Stimulated activated CD8-positive, alpha-beta memory T cell treated with anti-CD3 and anti-CD28 coated beads, Interleukin-4, amount 100 ng/mL, for 4 hours (primary cell): ENCODE measurements around the gene UQCR10.

Source experiments
- DNase-seq, 2 donors: peaks; one replicate each; pipeline ENCODE4 v3.0.0-alpha.2; 2020; ENCODE audit warnings: low read depth in 2 of 2, low spot score in 1 of 2

UQCR10 gene

DNA sequence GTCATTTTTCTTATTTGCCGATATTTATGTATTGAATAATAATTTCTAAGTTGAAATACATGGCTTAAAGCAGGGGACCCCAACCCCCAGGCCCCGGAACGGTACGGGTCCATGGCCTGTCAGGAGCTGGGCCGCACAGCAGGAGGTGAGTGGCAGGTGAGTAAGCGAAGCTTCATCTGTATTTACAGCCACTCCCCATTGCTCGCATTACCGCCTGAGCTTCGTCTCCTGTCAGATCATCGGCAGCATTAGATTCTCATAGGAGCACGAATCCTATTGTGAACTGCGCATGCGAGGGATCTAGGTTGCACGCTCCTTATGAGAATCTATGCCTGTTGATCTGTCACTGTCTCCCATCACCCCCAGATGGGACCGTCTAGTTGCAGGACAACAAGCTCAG, 4.9 kb upstream of the UQCR10 start:
- DNase-seq, result no peak

DNA sequence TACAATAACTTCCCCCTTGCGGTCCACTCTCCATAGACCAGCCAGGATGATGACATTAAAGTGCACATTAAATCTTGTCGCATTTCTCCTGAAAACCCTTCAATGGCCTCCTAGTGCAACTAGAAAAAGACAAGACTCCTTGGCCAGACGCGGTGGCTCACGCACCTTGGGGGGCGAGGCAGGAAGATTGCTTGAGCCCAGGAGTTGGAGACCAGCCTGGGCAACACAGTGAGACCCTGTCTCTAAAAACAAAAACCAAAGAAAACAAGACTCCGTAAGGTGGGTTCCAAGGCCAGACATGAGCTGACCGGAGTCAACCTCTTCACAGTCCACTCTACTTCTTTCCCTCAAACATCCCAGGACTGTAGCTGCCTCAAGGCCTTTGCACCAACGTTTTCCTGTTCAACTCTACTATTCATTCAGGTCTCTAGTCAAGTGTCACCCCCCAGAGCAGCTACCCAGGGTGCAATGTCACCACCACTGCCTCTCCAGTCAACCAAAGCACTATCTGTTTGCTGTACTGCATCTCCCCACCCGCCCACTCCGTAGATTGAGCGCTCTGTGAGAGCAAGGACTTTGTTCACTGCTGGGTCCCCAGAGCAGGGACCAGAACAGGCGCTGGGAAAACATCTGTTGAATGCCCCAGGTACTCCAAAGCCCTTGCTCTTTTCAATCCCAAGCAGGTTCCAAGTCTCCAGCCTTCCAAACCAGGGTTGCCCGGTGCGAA, 1.1 kb upstream of the UQCR10 start:
- no peak for DNase-seq

DNA sequence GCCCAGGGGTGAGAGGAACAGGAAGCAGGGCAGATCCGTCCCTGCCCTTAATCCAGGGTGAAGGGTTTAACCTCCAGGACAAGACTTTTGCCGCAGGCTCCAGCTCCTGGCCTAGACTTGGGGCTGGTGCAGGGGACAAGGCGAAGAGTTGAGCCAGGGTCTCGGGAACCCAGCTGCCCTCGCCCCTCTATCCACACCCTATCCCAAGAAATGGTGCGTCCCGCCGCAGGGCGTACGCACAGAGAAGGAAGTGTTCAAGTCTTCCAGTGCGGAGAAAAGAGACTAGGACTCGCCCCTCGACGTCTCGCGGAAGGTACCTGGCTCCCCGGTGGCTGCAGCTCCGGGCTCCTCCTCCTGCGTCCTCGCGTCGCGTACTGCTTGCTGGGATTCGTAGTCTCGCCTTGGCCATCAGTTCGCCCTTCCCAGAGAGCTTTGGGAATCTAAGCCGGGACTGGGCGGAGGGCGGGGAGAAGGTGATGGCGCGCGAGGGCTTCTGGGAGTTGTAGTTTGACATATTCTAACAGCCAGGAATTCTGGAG, 468 bp upstream of the UQCR10 start, which contains the start of gene ZMAT5:
ZMAT5 (minus strand) TSS at position 376 of the 539 bp plus-strand sequence. CDS start 18,463 bp downstream, outside the sequence.
- peak; percentile 82 to 84 for DNase-seq

GRCh38 chr22:29768052-29768693, 1.0 kb downstream of the UQCR10 start:
- DNase-seq, result no peak

GRCh38 chr22:29769723-29770321, 2.7 kb downstream of the UQCR10 start:
- no peak for DNase-seq

GRCh38 chr22:29772170-29772641, 5.0 kb downstream of the UQCR10 start:
- DNase-seq, result no peak

DNA sequence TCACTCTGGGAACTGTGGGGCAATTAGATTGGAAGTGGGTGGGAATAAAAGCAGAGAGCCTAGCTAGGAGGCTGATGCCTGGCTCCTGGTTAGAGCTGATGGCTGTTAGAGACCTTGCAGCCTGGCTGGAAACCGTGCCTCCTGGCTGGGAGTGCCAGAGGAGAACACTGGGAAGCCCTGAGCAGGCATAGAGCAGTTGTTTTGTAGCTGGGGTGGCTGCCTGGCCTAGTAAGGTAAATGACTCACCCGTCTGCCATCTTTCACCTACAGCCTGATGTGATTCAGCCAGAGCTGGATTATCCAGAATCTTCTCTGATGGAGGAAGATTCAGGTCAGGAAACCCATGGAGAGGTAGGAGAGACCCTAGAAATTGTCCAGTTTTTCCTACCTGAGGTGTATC, 6.1 kb downstream of the UQCR10 start:
- no peak for DNase-seq

DNA sequence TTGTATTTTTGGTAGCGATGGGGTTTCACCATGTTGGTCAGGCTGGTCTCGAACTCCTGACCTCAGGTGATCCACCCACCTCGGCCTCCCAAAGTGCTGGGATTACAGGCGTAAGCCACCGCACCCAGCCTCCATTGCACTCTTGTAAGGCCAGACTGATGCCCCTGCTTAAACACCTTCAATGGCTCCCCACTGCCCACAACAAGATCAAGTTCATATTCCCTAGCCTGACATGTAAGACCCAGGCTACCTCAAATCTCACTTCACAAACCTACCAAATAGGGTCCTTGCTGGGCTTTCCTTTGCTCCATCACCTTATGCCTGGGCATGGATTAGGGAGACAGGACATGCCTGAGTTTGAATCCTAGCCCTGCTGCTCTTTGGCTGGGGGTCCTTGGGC, 13.1 kb downstream of the UQCR10 start:
- DNase-seq, result no peak

DNA sequence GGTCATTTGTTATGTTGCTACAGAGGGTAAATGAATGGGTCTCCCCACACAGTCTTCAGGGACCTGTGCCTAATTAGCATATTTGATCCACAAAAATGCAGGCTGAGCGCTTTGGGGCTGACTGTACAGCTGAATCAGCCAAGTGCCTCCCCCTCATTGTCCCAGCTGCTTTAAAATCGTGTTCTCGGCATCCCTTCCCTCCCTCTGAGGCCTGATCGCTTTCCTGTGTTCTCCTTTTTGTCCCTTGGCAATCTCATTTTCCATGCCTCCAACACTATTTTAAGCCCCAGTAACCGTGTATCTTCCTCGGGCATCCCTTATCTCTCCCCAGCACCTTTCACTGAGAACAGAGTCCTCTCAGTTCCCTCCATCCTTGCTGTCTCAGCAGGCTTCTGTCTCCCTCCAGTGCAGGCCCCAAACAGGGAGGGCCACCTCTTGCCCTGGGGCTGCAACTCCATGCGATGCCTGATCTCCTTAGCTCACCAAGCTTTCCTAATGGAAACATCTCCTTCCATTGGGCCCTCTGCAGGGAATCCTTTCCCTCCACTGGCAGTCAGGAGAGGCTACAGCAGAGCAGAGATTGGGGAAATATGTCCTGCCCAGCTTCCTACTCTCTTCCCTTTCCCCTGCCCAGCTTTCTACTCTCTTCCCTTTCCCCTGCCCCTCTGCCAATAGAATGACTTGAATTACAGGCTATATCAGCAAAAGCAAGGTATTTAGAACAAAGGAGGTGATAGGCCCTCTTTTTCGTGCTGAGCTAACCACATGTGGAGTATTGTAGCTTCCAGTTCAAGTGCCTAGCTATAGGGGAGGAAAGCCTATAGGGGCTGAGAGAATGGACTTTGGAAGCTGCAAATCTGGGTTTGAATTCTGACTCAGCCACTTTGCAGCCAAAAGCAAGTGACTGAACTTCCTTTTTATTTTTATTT, 13.8 kb downstream of the UQCR10 start:
- DNase-seq, result no peak

DNA sequence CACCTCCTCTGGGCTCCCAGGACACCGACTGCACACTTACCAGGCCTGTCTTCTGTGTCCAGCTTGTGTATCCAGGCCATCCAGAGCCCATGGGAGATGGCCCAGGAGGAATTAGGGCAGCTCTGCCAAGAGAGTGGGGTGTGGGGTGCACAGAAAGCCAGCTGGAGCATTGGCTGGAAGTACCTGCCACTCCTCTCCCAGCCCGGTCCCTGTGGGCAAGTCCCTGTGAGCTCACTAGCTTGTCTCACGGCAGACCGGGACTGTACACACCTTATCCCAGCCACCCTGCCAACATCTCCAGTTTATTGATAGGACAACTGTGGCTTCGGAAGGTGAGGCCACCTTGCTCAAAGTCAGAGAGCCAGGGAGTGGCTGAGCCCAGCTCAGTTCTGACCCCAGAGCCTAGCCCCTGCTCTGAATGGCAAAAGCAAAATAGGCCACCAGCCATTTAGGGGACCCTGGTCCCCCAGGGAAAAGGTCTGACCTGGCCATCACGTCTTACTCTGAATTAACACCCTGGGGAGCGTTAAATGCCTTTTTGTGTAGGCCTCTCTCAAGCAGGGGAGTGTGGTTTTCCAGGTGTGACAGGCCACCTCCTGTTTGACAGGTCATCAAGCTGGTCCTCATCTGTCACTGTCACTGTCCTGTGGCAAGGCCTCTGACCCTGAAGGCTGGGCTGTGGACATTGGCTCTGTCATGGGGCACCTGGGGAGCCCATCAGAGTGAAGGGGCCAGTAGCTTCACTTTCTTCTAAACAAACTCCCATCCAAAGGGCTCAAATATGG, 15.1 kb downstream of the UQCR10 start:
- DNase-seq, result no peak

DNA sequence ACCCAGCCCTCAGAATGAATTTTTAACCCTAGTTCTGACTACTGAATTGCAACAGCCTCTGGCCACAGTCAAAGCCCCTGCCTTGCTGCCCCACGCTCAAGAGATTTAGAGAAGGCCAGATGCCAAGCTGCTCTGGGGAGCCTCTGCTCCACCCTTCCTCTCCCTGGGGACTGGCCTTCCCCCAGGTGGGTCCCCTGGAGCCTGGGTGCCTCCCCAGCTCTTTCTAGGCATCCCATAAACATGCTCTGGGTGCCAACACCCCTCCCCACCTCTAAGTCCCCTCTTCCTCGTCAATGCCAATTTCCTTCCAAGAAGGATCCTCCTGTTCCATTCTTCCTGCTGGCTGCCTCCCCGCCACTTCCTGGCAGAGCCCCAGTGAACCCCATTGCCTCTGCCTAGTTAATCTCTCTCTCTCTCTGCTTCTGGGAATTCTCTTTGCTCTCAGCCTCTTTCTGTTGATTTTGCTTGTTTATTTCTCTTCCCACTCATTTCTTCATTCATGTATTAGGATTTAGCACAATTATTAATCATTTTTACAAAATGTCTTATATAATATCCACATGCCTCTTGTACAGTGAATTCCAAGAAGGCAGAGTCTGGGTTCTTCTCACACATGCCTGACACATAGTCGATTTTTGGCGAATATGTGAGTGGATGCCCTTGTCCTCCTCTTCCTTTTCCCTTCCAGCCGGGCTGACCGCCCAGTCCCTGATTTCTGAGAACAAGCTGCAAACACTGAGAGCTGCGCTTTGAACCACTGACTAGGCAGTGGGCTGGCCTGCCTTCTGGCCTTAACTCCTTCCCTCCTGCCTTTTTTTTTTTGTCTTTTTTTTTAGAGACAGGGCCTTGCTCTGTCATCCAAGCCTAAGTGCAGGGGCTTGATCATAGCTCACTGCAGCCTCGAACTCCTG, 17.5 kb downstream of the UQCR10 start:
- no peak for DNase-seq

GRCh38 chr22:29786031-29786430, 18.9 kb downstream of the UQCR10 start:
- DNase-seq, result no peak

DNA sequence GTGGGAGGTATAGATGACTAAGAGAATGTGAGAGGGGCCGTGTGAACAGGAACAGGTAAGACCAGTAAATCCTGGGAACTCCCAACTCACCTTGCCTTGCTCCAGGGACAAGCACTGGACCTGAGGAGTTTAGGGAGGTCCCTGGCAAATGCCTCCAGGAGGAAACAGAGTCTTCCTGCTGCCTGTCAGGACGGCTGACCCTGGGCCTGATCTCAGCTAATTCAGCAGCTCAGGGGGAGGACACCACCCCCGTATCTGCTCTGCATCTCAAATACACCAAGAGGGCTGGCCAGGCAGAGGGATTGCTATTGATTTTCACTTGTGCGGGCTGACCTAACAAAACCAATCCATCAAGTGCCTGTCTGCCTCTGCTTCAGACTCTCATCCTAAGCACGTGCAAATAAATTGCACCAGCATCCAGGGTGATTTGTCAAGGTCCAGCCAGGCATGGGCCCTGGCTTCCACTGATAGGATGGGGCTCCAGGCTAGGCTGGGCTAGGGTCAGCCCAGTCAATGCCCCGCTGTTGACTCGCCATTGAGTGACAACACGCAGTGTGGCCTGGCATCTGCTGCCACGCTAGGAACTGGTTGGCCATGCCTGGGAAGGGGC, 20.3 kb downstream of the UQCR10 start:
- no peak for DNase-seq

DNA sequence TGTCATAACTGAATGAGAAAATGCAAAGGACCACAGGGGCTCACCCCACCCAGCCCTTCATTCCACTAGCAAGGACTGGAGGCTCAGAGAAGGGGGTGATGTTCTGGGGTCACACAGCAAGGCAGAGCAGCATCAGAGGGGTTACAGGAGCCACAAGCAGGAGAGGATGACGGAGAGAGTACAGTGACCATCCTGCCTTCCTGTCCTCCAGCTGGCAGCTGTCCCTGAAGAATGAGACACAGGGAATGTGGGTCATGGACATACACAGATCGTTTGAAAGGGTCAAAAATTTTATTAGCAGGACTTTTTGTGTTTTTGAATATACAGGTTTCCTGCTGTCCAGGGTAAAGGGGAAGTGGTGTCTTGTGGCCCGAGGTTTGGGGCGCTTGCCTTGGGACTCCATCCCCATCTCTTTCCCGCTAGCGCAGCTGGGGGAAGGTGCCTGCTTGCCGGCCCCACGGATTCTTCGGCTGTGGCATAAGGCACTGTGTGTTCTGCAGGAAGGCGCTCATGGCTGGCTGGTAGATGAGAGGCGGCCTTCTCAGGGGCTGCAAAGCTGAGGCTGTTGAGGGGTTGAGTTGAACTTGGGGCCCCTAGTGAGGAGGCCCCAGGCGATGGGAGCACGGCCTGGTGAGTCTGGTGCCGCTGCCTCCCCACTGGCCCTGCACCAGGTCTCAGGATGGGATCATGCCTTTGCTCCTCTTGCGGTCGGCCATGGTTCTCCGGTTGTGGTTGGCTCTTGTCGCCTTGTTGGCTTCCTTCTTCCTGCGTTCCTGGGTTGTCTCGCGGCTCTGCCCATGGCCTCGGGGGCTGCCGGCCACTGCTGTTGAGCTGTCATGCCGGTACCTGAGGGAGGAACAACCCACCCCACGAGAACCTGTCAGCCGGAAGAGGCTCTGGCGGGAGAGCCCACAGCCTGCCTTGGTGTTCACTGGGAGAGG, 21.4 kb downstream of the UQCR10 start:
- no peak for DNase-seq

GRCh38 chr22:29790061-29790460, 22.9 kb downstream of the UQCR10 start:
- DNase-seq, result no peak

DNA sequence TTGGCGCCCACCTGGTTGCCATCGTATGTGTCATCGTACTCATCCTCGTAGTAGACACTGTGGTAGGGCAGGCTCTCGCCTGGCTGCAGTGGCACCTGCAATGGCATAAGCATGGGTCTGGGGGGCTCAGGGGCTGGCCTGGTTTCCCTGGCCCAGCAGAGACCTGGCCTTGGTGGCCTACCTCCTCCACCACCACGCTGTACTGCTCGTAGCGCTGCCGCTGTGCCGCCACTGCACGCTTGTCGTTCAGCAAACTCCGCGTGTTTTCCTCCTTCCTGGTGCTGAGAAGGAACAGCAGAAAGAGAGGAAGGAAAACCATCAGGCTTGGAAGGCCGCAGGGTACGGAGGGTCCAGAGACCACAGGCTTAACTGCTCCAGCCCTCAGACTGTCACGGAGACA, 26.2 kb downstream of the UQCR10 start:
- DNase-seq, result no peak

GRCh38 chr22:29795663-29796062, 28.5 kb downstream of the UQCR10 start:
- no peak for DNase-seq

- no peak for DNase-seq
These were observed 30.2 kb downstream of the UQCR10 start for GRCh38 chr22:29797351-29797750.
